Medulla oblongata (tissue), 1 donor: ENCODE results near the gene RIPPLY2.

Source experiments
- DNase-seq: peaks from one replicate; pipeline ENCODE4 v3.0.0-alpha.2; 2015; ENCODE audit errors: extremely low spot score

The RIPPLY2 gene

DNA sequence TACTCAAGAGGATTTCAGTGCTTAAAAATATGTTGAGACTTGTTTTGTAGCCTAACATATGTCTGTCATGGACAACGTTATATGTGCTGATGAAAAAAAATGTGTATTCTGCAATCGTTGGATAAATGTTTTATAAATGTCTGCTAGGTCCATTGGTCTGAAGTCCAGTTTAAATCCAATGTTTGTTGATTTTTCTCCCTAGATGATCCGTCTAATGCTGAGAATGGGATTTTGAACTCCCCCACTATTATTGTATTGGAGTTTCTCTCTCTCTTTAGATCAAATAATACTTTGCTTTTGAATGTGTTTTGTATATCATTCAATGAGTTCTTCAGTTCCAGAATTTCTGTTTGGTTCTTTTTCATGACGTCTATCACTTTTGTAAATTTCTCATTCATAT, 51.2 kb downstream of the RIPPLY2 start:
- no peak for DNase-seq

DNA sequence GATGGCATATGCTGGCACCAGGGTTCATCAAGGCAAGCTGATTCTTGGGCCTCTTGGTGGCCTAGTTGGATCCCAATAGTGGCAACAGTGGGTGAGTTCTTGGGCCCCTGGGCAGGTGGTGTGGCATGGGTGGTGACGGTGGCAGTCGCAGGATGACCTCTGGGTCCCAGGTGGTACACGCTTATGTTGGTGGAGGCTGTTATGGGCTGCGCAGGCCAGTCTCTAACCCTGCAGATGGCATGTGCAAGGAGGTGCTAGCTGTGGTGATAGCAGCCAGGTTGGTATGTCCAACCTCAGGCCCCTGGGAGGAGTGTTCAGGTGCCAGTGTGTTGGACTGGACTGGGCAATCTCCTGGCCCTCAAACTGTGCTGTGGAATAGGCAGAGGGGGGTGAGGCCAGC, 52.5 kb downstream of the RIPPLY2 start:
- DNase-seq = no peak
